Endodermal cell (in vitro differentiated cells): ENCODE results near the gene GNB2. TPM values are rescaled to one million over a fixed set of nuclear protein-coding genes. Genes with fewer than 3 reads are reported as not detected.

Experiments
- DNase-seq: peaks from one replicate; pipeline ENCODE4 v3.0.0-alpha.2; 2017
- H3K27ac ChIP-seq: 2 replicates; pipeline ENCODE4 v1.5.1; 2013; ENCODE audit warnings: mild to moderate bottlenecking, low read depth, low read length, moderate library complexity
- H3K27me3 ChIP-seq: 2 replicates; pipeline ENCODE4 v1.6.1; 2013; ENCODE audit warnings: mild to moderate bottlenecking, low read length, moderate library complexity; ENCODE audit not compliant: insufficient read depth, control insufficient read depth, poor library complexity, severe bottlenecking
- H3K36me3 ChIP-seq: 2 replicates; pipeline ENCODE4 v1.7.0; 2013; ENCODE audit warnings: mild to moderate bottlenecking, low read length, moderate library complexity; ENCODE audit not compliant: control insufficient read depth, insufficient read depth
- H3K4me1 ChIP-seq: one replicate; pipeline ENCODE4 v1.7.0; 2013; ENCODE audit warnings: low read length; ENCODE audit not compliant: control insufficient read depth, insufficient read depth
- H3K4me3 ChIP-seq: 2 replicates; pipeline ENCODE4 v1.5.1; 2013; ENCODE audit warnings: mild to moderate bottlenecking, low read length, moderate library complexity
- H3K9ac ChIP-seq: 2 replicates; pipeline ENCODE4 v1.6.1; 2013; ENCODE audit warnings: mild to moderate bottlenecking, low read length, moderate library complexity; ENCODE audit not compliant: poor library complexity, severe bottlenecking; ENCODE audit errors: extremely low read depth
- H3K9me3 ChIP-seq: 2 replicates; pipeline ENCODE4 v1.6.1; 2013; ENCODE audit warnings: mild to moderate bottlenecking, low read length, moderate library complexity; ENCODE audit not compliant: control insufficient read depth
- H3K27ac Mint-ChIP-seq: 2 replicates; pipeline ENCODE4 v1.8.0; 2020; ENCODE audit warnings: mixed read lengths
- H3K27me3 Mint-ChIP-seq: 2 replicates; pipeline ENCODE4 v1.8.0; 2021; ENCODE audit warnings: mild to moderate bottlenecking, mixed read lengths; ENCODE audit not compliant: insufficient read depth
- H3K36me3 Mint-ChIP-seq: 2 replicates; pipeline ENCODE4 v1.8.0; 2020; ENCODE audit warnings: low read depth, mixed read lengths
- H3K4me1 Mint-ChIP-seq: 2 replicates; pipeline ENCODE4 v1.8.0; 2020; ENCODE audit warnings: mixed read lengths
- H3K4me3 Mint-ChIP-seq: 2 replicates; pipeline ENCODE4 v1.8.0; 2020; ENCODE audit warnings: mild to moderate bottlenecking, moderate library complexity, mixed read lengths
- H3K9me3 Mint-ChIP-seq: 2 replicates; pipeline ENCODE4 v1.8.0; 2020; ENCODE audit warnings: mild to moderate bottlenecking, mixed read lengths
- WGBS, 2 experiments: methylation state at CpG; one replicate each; pipeline versions ENCODE4 v1.1.5 to v1.1.7; 2013; ENCODE audit warnings: missing lambda C conversion rate in 2 of 2, mixed read lengths in 1 of 2; ENCODE audit not compliant: insufficient coverage in 1 of 2, insufficient read length in 1 of 2; 5-methylcytosine and 5-hydroxymethylcytosine counted together
- total RNA-seq, 2 donors: library from RNA; stranded (reverse); fragmentation: NEBNext Ultra II Directional in 1 of 2; extraction: Animal tissue kit (Norgen Biotek cat#: 25700) in 1 of 2; gene quantifications; 2 replicates in 1 of 2; 3 replicates in 1 of 2; pipeline ENCODE4 v1.2.1, GENCODE V29; 2021
- TF ChIP-seq, protein P1 (sequence below): fragments of 200-600 bp; sonication (generic); conservative IDR thresholded peaks from 2 replicates; pipeline ENCODE4 v1.5.0; 2021; ENCODE audit warnings: antibody characterized with exemption, mild to moderate bottlenecking

The GNB2 gene
- total RNA-seq, 2 donors from 2014 or later, result 197 to 230 TPM

DNA sequence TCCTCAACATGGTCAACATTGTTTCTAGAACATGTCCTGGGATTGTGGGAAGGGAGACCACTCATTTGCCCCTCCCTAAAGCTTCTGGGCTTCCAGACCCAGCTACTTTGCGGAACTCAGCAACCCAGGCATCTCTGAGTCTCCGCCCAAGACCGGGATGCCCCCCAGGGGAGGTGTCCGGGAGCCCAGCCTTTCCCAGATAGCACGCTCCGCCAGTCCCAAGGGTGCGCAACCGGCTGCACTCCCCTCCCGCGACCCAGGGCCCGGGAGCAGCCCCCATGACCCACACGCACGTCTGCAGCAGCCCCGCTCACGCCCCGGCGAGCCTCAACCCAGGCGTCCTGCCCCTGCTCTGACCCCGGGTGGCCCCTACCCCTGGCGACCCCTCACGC is 46.7 kb downstream of the GNB2 start, which contains the start of gene EPO:
TSS of gene EPO (plus strand) at position 190 of the 392 bp plus-strand sequence. CDS start 513 bp downstream, outside the sequence.
- DNase-seq, result peak; percentile 67
- Histone ChIP-seq H3K4me3 (peak within 1 kb of the TSS; percentile 66), H3K9ac (no peak within 1 kb of the TSS), H3K36me3 (no peaks in the 10 kb centered on the region), H3K27ac (no peak within 1 kb of the TSS), H3K4me1 (no peaks in the 10 kb centered on the region), H3K27me3 (peaks cover 48% of the 10 kb centered on the region), H3K9me3 (peaks cover 11% of the 10 kb centered on the region)
- H3K27me3 Mint-ChIP-seq, result peaks cover 81% of the 10 kb centered on the region
- TF ChIP-seq, protein P1, sequence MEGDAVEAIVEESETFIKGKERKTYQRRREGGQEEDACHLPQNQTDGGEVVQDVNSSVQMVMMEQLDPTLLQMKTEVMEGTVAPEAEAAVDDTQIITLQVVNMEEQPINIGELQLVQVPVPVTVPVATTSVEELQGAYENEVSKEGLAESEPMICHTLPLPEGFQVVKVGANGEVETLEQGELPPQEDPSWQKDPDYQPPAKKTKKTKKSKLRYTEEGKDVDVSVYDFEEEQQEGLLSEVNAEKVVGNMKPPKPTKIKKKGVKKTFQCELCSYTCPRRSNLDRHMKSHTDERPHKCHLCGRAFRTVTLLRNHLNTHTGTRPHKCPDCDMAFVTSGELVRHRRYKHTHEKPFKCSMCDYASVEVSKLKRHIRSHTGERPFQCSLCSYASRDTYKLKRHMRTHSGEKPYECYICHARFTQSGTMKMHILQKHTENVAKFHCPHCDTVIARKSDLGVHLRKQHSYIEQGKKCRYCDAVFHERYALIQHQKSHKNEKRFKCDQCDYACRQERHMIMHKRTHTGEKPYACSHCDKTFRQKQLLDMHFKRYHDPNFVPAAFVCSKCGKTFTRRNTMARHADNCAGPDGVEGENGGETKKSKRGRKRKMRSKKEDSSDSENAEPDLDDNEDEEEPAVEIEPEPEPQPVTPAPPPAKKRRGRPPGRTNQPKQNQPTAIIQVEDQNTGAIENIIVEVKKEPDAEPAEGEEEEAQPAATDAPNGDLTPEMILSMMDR, result no peak
- H3K4me1 Mint-ChIP-seq, result peaks cover 5% of the 10 kb centered on the region
- WGBS, 2 experiments, result 7 to 15% methylated on average over 10 to 21 of the region's 21 CpGs
- peak within 1 kb of the TSS; percentile 52 for H3K4me3 Mint-ChIP-seq
- peaks cover 5% of the 10 kb centered on the region for H3K36me3 Mint-ChIP-seq
- H3K27ac Mint-ChIP-seq, result no peak within 1 kb of the TSS
- H3K9me3 Mint-ChIP-seq, result peaks cover 30% of the 10 kb centered on the region

- TF ChIP-seq, protein P1, result no peak
- peaks cover 48% of the 10 kb centered on the region for H3K27me3 ChIP-seq
- no peak overlapping the region for H3K27ac Mint-ChIP-seq
- no peak overlapping the region for H3K9ac ChIP-seq
- DNase-seq, result peak; percentile 70
- peaks cover 79% of the 10 kb centered on the region for H3K27me3 Mint-ChIP-seq
- peak overlapping the region; percentile 66 for H3K4me3 ChIP-seq
- no peaks in the 10 kb centered on the region for H3K36me3 ChIP-seq
- peaks cover 30% of the 10 kb centered on the region for H3K9me3 Mint-ChIP-seq
- H3K27ac ChIP-seq, result no peak overlapping the region
- WGBS, 2 experiments, result 8 to 23% methylated on average over 8 to 54 of the region's 56 CpGs
- peaks cover 5% of the 10 kb centered on the region for H3K36me3 Mint-ChIP-seq
- H3K4me1 Mint-ChIP-seq, result peaks cover 5% of the 10 kb centered on the region
- H3K4me1 ChIP-seq, result no peaks in the 10 kb centered on the region
- H3K9me3 ChIP-seq, result peaks cover 11% of the 10 kb centered on the region
- H3K4me3 Mint-ChIP-seq, result peak overlapping the region; percentile 52
Measured at GRCh38 chr7:100720671-100721504, 47.3 kb downstream of the GNB2 start.

GRCh38 chr7:100721505-100721812 is 47.9 kb downstream of the GNB2 start:
- Histone ChIP-seq H3K27me3 (peaks cover 48% of the 10 kb centered on the region), H3K9ac (no peak overlapping the region), H3K9me3 (peaks cover 11% of the 10 kb centered on the region), H3K4me1 (no peaks in the 10 kb centered on the region), H3K4me3 (no peak overlapping the region), H3K36me3 (no peaks in the 10 kb centered on the region), H3K27ac (no peak overlapping the region)
- H3K27me3 Mint-ChIP-seq, result peaks cover 77% of the 10 kb centered on the region
- H3K36me3 Mint-ChIP-seq, result peaks cover 5% of the 10 kb centered on the region
- H3K9me3 Mint-ChIP-seq, result peaks cover 30% of the 10 kb centered on the region
- peaks cover 5% of the 10 kb centered on the region for H3K4me1 Mint-ChIP-seq
- H3K4me3 Mint-ChIP-seq, result peak overlapping the region; percentile 52
- no peak overlapping the region for H3K27ac Mint-ChIP-seq
- DNase-seq, result peak; percentile 58
- TF ChIP-seq, protein P1, result no peak
- 86 to 100% methylated on average over 2 to 8 of the region's 8 CpGs for WGBS, 2 experiments
